Uterus (tissue), 2 donors: ENCODE data around the gene NRXN3.

Experiments used
- POLR2A ChIP-seq, 2 donors: fragments of 450-650 bp; IDR thresholded peaks; one replicate each; pipeline ENCODE4 v1.6.1; 2016; ENCODE audit warnings: antibody characterized with exemption in 2 of 2, mild to moderate bottlenecking in 1 of 2, moderate library complexity in 1 of 2
- TF ChIP-seq, protein P1 (sequence below), 4 experiments: fragments of 200-600 bp in 2 of 4; fragments of 450-650 bp in 2 of 4; sonication (generic) in 2 of 4; IDR thresholded peaks; one replicate each; pipeline ENCODE4 v1.5.1; 2016 to 2019; ENCODE audit warnings: antibody characterized with exemption in 4 of 4, mild to moderate bottlenecking in 2 of 4, moderate library complexity in 1 of 4

DNA sequence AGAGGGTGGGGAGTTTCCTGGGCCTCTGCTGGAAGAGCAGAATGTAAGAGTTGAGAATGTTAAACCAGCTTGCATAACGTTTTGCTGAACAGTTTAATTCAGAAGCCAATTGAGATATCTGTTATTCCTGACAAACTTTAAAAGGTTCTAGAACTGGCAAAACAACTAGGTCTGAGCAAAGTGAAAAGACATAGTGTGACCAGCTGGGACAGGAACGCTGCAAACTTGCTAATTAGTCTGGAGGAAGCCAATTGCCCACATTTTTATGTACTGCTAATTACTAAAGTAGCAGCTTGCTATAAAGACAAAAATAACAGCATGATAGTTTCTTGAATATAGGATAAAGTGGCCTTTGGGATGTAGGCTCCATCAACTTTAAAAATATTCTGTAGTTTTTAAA lies 704.9 kb downstream of the NRXN3 start:
- TF ChIP-seq, protein P1, sequence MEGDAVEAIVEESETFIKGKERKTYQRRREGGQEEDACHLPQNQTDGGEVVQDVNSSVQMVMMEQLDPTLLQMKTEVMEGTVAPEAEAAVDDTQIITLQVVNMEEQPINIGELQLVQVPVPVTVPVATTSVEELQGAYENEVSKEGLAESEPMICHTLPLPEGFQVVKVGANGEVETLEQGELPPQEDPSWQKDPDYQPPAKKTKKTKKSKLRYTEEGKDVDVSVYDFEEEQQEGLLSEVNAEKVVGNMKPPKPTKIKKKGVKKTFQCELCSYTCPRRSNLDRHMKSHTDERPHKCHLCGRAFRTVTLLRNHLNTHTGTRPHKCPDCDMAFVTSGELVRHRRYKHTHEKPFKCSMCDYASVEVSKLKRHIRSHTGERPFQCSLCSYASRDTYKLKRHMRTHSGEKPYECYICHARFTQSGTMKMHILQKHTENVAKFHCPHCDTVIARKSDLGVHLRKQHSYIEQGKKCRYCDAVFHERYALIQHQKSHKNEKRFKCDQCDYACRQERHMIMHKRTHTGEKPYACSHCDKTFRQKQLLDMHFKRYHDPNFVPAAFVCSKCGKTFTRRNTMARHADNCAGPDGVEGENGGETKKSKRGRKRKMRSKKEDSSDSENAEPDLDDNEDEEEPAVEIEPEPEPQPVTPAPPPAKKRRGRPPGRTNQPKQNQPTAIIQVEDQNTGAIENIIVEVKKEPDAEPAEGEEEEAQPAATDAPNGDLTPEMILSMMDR (IDR thresholded peaks at IDR 0.05) = no peak
- TF ChIP-seq POLR2A (IDR thresholded peaks at IDR 0.05) = no peak
